Heart left ventricle (tissue), 13 donors: ENCODE data around the gene SCUBE3.

Source experiments
- CTCF ChIP-seq, 12 donors: fragments of 200-600 bp; sonication (generic) in 4 of 12; IDR thresholded peaks; one replicate each; pipeline versions ENCODE4 v1.5.0 to v1.8.0; 2018 to 2022; ENCODE audit warnings: antibody characterized with exemption in 12 of 12, mild to moderate bottlenecking in 5 of 12
- POLR2A ChIP-seq, 2 donors: fragments of 450-650 bp; IDR thresholded peaks; one replicate each; pipeline ENCODE4 v1.6.1; 2017; ENCODE audit warnings: antibody characterized with exemption in 2 of 2, mild to moderate bottlenecking in 2 of 2, moderate library complexity in 2 of 2
- donor health status: ischemic (EF 13 %, LVEDD 7.1; RV severe dilation, severe dysfunction).
- donor health status: DM: no; HTN: yes; CAD: no.
- donor health status: DM: no; HTN: no; CAD: no.
- donor health status: ischemic (EF 25% LVEDD 6.9; RV normal size, moderate dysfunction).
- donor health status: ischemic (EF 25% LVEDD 5.7; RV mildly dilated, moderate dysfunction).
- donor health status: ischemic (EF 35%, LVEDD 5.7; RV mildly dilated, moderate dysfunction).
- donor health status: nonischemic (EF 11% LVEDD 7.7; RV severe dilation, severe dysfunction).
- donor health status: DM: yes; HTN: yes; CAD: no.
- donor health status: PGD.
- donor health status: ischemic (EF 29% LVEDD 5.4; RV normal size, mild dysfunction).
- donor health status: nonischemic (EF 23%, LVEDD 6.1; RV moderate dilation, normal function).

GRCh38 chr6:35251949-35252348 is 38.2 kb downstream of the SCUBE3 start:
- TF ChIP-seq CTCF (IDR thresholded peaks at IDR 0.05) (no peak), POLR2A (IDR thresholded peaks at IDR 0.05) (no peak)
